Measurements from ENCODE around the gene SNX7. TPM values are rescaled to one million over a fixed set of nuclear protein-coding genes. Genes with fewer than 3 reads are reported as not detected.

The SNX7 gene
- polyA plus RNA-seq, 1 of the 3 experiments (the other 2 are of a cell fraction) = 16.0 TPM

DNA sequence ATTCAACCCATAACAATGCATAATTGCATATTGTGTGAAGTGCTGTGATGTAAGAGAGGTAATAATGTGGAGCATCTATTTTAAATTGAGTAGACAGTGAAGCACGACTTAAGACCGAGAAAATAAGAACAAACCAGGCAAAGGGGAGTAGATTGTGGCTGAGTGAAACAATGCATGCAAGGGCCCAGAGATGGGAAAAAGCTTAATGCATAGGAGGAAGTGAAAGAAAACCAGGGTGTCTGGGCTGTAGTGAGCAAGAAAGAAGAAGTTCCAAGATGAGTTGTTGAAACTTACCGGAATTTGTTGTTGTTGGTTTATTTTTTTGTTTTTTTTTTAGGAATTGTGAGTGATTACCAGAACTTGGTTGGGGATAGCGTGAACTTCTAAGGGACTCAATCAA, 104.7 kb downstream of the SNX7 start:
- no peaks in the 10 kb centered on the region for H3F3A ChIP-seq (replicated peaks; ENCODE audit: insufficient read depth)
- 94% methylated on average over 4 of the region's 4 CpGs for WGBS (ENCODE audit: low lambda C conversion rate)
- TF ChIP-seq, protein P1, sequence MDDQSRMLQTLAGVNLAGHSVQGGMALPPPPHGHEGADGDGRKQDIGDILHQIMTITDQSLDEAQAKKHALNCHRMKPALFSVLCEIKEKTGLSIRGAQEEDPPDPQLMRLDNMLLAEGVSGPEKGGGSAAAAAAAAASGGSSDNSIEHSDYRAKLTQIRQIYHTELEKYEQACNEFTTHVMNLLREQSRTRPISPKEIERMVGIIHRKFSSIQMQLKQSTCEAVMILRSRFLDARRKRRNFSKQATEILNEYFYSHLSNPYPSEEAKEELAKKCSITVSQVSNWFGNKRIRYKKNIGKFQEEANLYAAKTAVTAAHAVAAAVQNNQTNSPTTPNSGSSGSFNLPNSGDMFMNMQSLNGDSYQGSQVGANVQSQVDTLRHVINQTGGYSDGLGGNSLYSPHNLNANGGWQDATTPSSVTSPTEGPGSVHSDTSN (IDR thresholded peaks at IDR 0.05) = no peak
- TF ChIP-seq, protein P2, sequence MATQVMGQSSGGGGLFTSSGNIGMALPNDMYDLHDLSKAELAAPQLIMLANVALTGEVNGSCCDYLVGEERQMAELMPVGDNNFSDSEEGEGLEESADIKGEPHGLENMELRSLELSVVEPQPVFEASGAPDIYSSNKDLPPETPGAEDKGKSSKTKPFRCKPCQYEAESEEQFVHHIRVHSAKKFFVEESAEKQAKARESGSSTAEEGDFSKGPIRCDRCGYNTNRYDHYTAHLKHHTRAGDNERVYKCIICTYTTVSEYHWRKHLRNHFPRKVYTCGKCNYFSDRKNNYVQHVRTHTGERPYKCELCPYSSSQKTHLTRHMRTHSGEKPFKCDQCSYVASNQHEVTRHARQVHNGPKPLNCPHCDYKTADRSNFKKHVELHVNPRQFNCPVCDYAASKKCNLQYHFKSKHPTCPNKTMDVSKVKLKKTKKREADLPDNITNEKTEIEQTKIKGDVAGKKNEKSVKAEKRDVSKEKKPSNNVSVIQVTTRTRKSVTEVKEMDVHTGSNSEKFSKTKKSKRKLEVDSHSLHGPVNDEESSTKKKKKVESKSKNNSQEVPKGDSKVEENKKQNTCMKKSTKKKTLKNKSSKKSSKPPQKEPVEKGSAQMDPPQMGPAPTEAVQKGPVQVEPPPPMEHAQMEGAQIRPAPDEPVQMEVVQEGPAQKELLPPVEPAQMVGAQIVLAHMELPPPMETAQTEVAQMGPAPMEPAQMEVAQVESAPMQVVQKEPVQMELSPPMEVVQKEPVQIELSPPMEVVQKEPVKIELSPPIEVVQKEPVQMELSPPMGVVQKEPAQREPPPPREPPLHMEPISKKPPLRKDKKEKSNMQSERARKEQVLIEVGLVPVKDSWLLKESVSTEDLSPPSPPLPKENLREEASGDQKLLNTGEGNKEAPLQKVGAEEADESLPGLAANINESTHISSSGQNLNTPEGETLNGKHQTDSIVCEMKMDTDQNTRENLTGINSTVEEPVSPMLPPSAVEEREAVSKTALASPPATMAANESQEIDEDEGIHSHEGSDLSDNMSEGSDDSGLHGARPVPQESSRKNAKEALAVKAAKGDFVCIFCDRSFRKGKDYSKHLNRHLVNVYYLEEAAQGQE (IDR thresholded peaks at IDR 0.05; ENCODE audit: low read depth, low read length) = no peak
- no peak overlapping the region for H3K9ac ChIP-seq
- ChIA-PET POLR2A (no interaction called here), CTCF (interaction anchor here (2.9 kb wide), 1 partner anchor 17 kb away, joined by 14 read pairs; no protein-coding TSS in a partner anchor)
- H3K36me3 ChIP-seq (replicated peaks in 1 of 2; ENCODE audit: control insufficient read depth in 1 of 2, insufficient read depth in 2 of 2, low read length in 1 of 2) = peaks cover 0 to 2% of the 10 kb centered on the region in 2 experiments
- H3K4me1 ChIP-seq (ENCODE audit: control insufficient read depth in 1 of 2, insufficient read depth in 2 of 2, low read depth in 1 of 2, low read length in 1 of 2) = peaks cover 0 to 4% of the 10 kb centered on the region in 2 experiments; a peak in 2 of 4 replicates
- H3K27me3 ChIP-seq (ENCODE audit: insufficient read depth) = no peaks in the 10 kb centered on the region
- H3K4me2 ChIP-seq = no peak overlapping the region
- no peak overlapping the region for H2AFZ ChIP-seq (ENCODE audit: low read depth)
- H3K27ac ChIP-seq (ENCODE audit: low read depth in 2 of 2, low read length in 1 of 2) = no peak overlapping the region
- no peak overlapping the region for H3K4me3 ChIP-seq (ENCODE audit: low read depth in 2 of 2, low read length in 1 of 2)
- DNase-seq = no peak
- H3K79me2 ChIP-seq (ENCODE audit: insufficient read depth) = no peaks in the 10 kb centered on the region
- no peaks in the 10 kb centered on the region for H3K9me3 ChIP-seq
- no peaks in the 10 kb centered on the region for H3K9me2 ChIP-seq
- no peaks in the 10 kb centered on the region for H4K20me1 ChIP-seq (ENCODE audit: insufficient read depth)

DNA sequence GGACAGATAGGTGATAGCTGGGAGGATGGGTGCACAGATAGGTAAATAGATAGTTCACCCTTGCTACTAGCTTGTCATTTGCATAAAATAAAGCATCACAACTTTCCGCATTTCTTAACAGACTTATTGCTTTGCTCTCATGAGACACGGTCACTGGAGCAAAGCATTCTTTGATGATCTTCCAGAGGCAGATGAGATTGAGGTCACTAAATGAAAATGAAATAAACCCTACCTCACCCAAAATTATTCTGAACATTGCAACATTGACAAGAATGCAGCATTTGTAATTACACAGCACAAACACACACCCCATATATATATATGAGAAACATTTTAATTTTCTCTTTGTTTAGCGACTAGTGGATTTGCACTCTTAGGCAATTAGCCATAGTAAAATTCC, 107.6 kb downstream of the SNX7 start:
- no peaks in the 10 kb centered on the region; a peak in 2 of 4 replicates for H3K4me1 ChIP-seq (ENCODE audit: control insufficient read depth in 1 of 2, insufficient read depth in 2 of 2, low read depth in 1 of 2, low read length in 1 of 2)
- WGBS (ENCODE audit: low lambda C conversion rate) = 83% methylated on average over 3 of the region's 3 CpGs
- TF ChIP-seq, protein P3, sequence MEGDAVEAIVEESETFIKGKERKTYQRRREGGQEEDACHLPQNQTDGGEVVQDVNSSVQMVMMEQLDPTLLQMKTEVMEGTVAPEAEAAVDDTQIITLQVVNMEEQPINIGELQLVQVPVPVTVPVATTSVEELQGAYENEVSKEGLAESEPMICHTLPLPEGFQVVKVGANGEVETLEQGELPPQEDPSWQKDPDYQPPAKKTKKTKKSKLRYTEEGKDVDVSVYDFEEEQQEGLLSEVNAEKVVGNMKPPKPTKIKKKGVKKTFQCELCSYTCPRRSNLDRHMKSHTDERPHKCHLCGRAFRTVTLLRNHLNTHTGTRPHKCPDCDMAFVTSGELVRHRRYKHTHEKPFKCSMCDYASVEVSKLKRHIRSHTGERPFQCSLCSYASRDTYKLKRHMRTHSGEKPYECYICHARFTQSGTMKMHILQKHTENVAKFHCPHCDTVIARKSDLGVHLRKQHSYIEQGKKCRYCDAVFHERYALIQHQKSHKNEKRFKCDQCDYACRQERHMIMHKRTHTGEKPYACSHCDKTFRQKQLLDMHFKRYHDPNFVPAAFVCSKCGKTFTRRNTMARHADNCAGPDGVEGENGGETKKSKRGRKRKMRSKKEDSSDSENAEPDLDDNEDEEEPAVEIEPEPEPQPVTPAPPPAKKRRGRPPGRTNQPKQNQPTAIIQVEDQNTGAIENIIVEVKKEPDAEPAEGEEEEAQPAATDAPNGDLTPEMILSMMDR (IDR thresholded peaks at IDR 0.05) = no peak
- TF ChIP-seq, protein P2 (IDR thresholded peaks at IDR 0.05; ENCODE audit: low read depth, low read length) = no peak
- TF ChIP-seq NFIC (IDR thresholded peaks at IDR 0.05; ENCODE audit: borderline replicate concordance) = no peak
- no peak for TF ChIP-seq EZH2phosphoT487 (IDR thresholded peaks at IDR 0.05; ENCODE audit: borderline replicate concordance, low read depth)
- no peak for TF ChIP-seq RXRA (IDR thresholded peaks at IDR 0.05; ENCODE audit: borderline replicate concordance, low read depth)
- no peak for TF ChIP-seq ELF1 (IDR thresholded peaks at IDR 0.05)
- no peak for TF ChIP-seq NRF1 (IDR thresholded peaks at IDR 0.05; ENCODE audit: low read depth, low read length)
- no peak for TF ChIP-seq RCOR1 (IDR thresholded peaks at IDR 0.05; ENCODE audit: low read length)
- TF ChIP-seq, protein P4, sequence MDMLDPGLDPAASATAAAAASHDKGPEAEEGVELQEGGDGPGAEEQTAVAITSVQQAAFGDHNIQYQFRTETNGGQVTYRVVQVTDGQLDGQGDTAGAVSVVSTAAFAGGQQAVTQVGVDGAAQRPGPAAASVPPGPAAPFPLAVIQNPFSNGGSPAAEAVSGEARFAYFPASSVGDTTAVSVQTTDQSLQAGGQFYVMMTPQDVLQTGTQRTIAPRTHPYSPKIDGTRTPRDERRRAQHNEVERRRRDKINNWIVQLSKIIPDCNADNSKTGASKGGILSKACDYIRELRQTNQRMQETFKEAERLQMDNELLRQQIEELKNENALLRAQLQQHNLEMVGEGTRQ (IDR thresholded peaks at IDR 0.05; ENCODE audit: borderline replicate concordance, low read depth, low read length) = no peak
- TF ChIP-seq, protein P5, sequence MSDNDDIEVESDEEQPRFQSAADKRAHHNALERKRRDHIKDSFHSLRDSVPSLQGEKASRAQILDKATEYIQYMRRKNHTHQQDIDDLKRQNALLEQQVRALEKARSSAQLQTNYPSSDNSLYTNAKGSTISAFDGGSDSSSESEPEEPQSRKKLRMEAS (IDR thresholded peaks at IDR 0.05; ENCODE audit: low read depth) = no peak
- no peak for TF ChIP-seq SMC3 (IDR thresholded peaks at IDR 0.05; ENCODE audit: low read depth, low read length)
- no peak for TF ChIP-seq POLR2AphosphoS5 (IDR thresholded peaks at IDR 0.05; ENCODE audit: low read depth, low read length)
- no peak for TF ChIP-seq CHD2 (IDR thresholded peaks at IDR 0.05; ENCODE audit: low read length, partially characterized antibody)
- no peak for TF ChIP-seq RAD21 (IDR thresholded peaks at IDR 0.05; ENCODE audit: low read length)
- no peak for TF ChIP-seq FOXM1 (IDR thresholded peaks at IDR 0.05; ENCODE audit: low read depth)

More for the DNA sequence above, 107.6 kb downstream of the SNX7 start:
- H3K4me2 ChIP-seq = no peak overlapping the region
- no peak overlapping the region for H3K4me3 ChIP-seq (ENCODE audit: low read depth in 2 of 2, low read length in 1 of 2)
- H3F3A ChIP-seq (replicated peaks; ENCODE audit: insufficient read depth) = no peaks in the 10 kb centered on the region
- no peaks in the 10 kb centered on the region for H3K9me3 ChIP-seq
- ChIA-PET POLR2A (no interaction called here), CTCF (interaction anchor here (0.9 to 2.6 kb wide), 2 partner anchors 19 to 24 kb away, joined by 3 to 10 read pairs; no protein-coding TSS in a partner anchor)
- no peak overlapping the region for H2AFZ ChIP-seq (ENCODE audit: low read depth)
- no peak for DNase-seq
- H3K9ac ChIP-seq = no peak overlapping the region
- H3K27me3 ChIP-seq (ENCODE audit: insufficient read depth) = no peaks in the 10 kb centered on the region
- H3K9me2 ChIP-seq = no peaks in the 10 kb centered on the region
- no peak overlapping the region for H3K27ac ChIP-seq (ENCODE audit: low read depth in 2 of 2, low read length in 1 of 2)
- H4K20me1 ChIP-seq (ENCODE audit: insufficient read depth) = no peaks in the 10 kb centered on the region
- H3K36me3 ChIP-seq (replicated peaks in 1 of 2; ENCODE audit: control insufficient read depth in 1 of 2, insufficient read depth in 2 of 2, low read length in 1 of 2) = no peaks in the 10 kb centered on the region
- no peaks in the 10 kb centered on the region for H3K79me2 ChIP-seq (ENCODE audit: insufficient read depth)
